Activated CD8-positive, alpha-beta memory T cell treated with anti-CD3 and anti-CD28 coated beads, Interleukin-2, amount 10 ng/mL, durations not matched to agents 7 days and 5 days (primary cell): Measurements from ENCODE around the gene KIF6. TPM values are rescaled to one million over a fixed set of nuclear protein-coding genes. Genes with fewer than 3 reads are reported as not detected.

Experiments used
- ATAC-seq: fragments of 150-1000 bp; cut with Tn5 transposase; one replicate; pipeline ENCODE4 v1.10.0; 2021; ENCODE audit warnings: moderate library complexity
- CTCF ChIA-PET: fragments of 350-600 bp; sonication (Branson Sonifier 250); formaldehyde crosslinking; loops from one replicate; lab custom pipeline; 2021; ENCODE audit warnings: antibody characterized with exemption; lab: Charles Lee
- DNase-seq: peaks from one replicate; pipeline ENCODE4 v3.0.0-alpha.2; 2020
- H3K27ac Mint-ChIP-seq: one replicate; pipeline ENCODE4 v1.8.0; 2021; ENCODE audit warnings: mild to moderate bottlenecking, mixed read lengths
- H3K27me3 Mint-ChIP-seq: one replicate; pipeline ENCODE4 v1.8.0; 2021; ENCODE audit warnings: mixed read lengths
- H3K36me3 Mint-ChIP-seq: one replicate; pipeline ENCODE4 v1.8.0; 2021; ENCODE audit warnings: mild to moderate bottlenecking, mixed read lengths
- H3K4me1 Mint-ChIP-seq: one replicate; pipeline ENCODE4 v1.8.0; 2021; ENCODE audit warnings: mixed read lengths
- H3K4me3 Mint-ChIP-seq: one replicate; pipeline ENCODE4 v1.8.0; 2021; ENCODE audit warnings: mild to moderate bottlenecking, moderate library complexity, mixed read lengths
- H3K9me3 Mint-ChIP-seq: one replicate; pipeline ENCODE4 v1.8.0; 2022; ENCODE audit warnings: low read depth, mixed read lengths
- total RNA-seq, 2 experiments: library from RNA; stranded (reverse); gene quantifications; one replicate each; pipeline ENCODE4 v1.2.3, GENCODE V29; 2021

KIF6 gene
- total RNA-seq, 2 experiments from 2014 or later = not detected

DNA sequence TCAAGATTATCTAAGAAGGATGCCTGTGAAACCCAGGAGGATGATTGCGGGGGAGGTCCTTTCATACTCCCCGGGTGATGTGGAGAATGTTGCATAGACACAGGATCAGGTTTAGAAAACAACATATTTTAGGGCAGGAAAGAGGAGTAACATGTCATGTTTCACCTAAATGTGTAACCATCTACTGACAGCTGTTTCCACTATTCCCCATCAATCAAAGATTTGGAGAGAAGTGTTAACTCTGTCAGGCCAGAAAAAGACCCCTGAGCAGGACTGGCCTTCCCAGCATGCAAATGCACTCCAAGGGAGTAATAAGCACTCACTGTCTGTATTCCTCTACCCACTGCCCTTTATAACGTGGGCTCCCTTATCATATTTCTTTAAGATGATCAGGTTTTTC lies 254.7 kb downstream of the KIF6 start:
- CTCF ChIA-PET = no interaction called here
- Mint-ChIP-seq H3K4me1 (peaks cover 9% of the 10 kb centered on the region), H3K4me3 (no peak overlapping the region), H3K36me3 (no peaks in the 10 kb centered on the region), H3K27ac (no peak overlapping the region), H3K27me3 (peaks cover 8% of the 10 kb centered on the region), H3K9me3 (no peaks in the 10 kb centered on the region)
- ATAC-seq (no peak), DNase-seq (no peak)

DNA sequence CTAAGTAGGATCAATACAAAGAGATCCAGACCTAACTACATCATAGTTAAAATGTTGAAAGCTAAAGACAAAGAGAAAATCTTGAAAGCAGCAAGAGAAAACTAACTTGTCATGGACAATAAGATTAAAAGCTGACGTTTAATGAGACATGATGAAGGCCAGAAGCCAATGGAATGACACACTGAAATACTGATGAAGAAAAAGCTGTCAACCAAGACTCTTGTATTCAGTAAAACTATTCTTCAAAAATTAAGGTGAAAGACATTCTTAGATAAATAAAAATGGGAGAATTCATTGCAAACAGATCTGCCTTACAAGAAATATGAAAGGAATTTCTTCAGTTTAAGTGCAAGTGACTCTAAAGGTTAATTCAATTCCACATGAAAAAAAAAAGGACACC lies 256.8 kb downstream of the KIF6 start:
- ATAC-seq = no peak
- no peaks in the 10 kb centered on the region for H3K9me3 Mint-ChIP-seq
- H3K27ac Mint-ChIP-seq = no peak overlapping the region
- H3K36me3 Mint-ChIP-seq = no peaks in the 10 kb centered on the region
- DNase-seq = no peak
- peaks cover 9% of the 10 kb centered on the region for H3K4me1 Mint-ChIP-seq
- CTCF ChIA-PET = no interaction called here
- peaks cover 15% of the 10 kb centered on the region for H3K27me3 Mint-ChIP-seq
- no peak overlapping the region for H3K4me3 Mint-ChIP-seq

DNA sequence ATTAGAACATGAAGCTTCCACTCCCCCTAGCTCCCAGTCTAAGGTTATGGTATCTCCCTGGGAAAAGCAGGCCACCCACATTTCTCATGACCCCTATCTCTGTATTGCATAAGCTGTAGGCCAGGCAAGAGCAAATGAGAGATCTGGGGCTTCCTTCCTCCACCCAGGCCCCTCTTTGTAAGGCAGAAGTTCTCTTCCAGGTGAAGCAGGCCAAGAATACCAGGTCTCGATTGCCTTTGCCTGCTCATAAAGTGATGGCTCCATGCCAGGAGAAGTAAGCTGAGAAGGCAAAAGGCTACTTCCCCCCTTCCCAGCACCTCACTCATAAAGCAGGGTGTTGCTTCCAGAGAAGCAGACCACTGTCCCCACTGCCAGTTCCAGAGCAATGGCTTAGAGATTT lies 258.6 kb downstream of the KIF6 start:
- H3K36me3 Mint-ChIP-seq = no peaks in the 10 kb centered on the region
- H3K4me1 Mint-ChIP-seq = no peaks in the 10 kb centered on the region

DNA sequence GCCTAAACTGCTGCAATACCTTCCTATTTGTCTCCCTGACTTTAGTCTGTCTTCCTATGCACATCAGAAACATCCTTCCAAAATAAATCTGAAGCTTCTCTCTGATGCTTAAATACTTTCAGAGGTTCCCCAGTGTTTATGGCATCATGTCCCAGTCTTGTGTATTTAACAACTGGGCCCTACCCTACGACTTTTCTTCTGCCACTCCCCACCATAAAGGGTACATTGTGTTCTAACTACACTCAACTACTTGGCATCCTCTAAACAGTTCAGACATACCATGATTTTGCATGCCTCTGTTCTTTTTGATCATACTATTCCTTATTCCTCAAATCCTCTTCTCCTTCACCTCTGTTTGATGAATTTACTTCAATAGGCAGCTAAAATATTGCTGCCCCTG lies 259.7 kb downstream of the KIF6 start:
- ATAC-seq (no peak), DNase-seq (no peak)
- no peaks in the 10 kb centered on the region for H3K9me3 Mint-ChIP-seq
- peaks cover 19% of the 10 kb centered on the region for H3K27me3 Mint-ChIP-seq
- no peaks in the 10 kb centered on the region for H3K36me3 Mint-ChIP-seq
- no peak overlapping the region for H3K27ac Mint-ChIP-seq
- H3K4me1 Mint-ChIP-seq = no peaks in the 10 kb centered on the region
- no peak overlapping the region for H3K4me3 Mint-ChIP-seq
- CTCF ChIA-PET = no interaction called here

More for the DNA sequence above, 258.6 kb downstream of the KIF6 start:
- Mint-ChIP-seq H3K27me3 (peaks cover 19% of the 10 kb centered on the region), H3K27ac (no peak overlapping the region), H3K9me3 (no peaks in the 10 kb centered on the region), H3K4me3 (no peak overlapping the region)
- CTCF ChIA-PET = no interaction called here
- DNase-seq = no peak
- no peak for ATAC-seq

DNA sequence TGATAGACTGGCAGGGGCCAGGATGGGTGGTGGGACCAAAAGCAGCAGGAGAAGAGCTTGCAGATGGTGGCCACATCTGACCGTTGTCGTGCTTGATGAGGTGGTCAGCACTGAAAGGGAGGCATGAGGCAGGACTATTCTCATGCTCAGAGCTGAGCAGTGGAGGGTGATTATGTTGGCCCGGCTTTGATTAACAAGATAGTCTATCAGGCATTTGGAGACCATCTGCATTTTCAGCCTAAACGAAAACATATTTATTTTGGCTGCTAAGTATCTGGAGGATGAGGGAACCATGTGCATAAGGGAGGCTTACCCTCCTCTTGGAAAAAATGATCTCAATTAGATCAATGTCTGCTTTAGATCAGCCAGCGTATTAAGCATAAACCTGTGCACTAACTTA lies 261.1 kb downstream of the KIF6 start:
- Mint-ChIP-seq H3K4me1 (no peaks in the 10 kb centered on the region), H3K27ac (no peak overlapping the region), H3K27me3 (peaks cover 16% of the 10 kb centered on the region), H3K4me3 (no peak overlapping the region), H3K9me3 (no peaks in the 10 kb centered on the region), H3K36me3 (no peaks in the 10 kb centered on the region)
- no peak for DNase-seq
- no peak for ATAC-seq
- CTCF ChIA-PET = no interaction called here

DNA sequence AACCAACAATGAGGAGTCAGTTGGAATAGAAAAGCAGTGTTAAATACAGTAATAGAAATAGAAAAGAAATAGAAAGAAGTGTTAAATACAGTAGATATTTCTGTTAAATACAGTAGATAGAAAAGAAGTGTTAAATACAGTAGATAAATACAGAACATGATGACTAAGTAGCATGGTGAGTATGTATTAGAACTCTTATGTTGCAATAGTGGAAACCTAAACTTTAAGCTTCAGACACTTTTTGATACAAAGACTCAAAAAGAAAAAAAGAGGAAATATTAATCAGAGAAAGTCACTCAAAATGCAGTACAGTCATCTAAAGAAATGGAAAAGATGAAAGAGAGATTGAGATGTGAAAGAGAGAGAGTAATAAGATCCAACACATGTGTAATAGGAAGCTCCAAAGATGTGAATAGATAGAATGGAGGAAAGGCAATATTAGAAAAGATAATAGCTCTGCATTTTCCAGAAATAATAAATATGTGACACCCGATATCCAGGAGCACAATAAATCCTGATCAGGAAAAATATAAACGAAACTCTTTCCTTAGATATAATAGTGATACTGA lies 271.2 kb downstream of the KIF6 start:
- Mint-ChIP-seq H3K36me3 (no peaks in the 10 kb centered on the region), H3K27ac (no peak overlapping the region), H3K27me3 (peaks cover 9% of the 10 kb centered on the region), H3K4me3 (no peak overlapping the region), H3K9me3 (peaks cover 5% of the 10 kb centered on the region), H3K4me1 (no peaks in the 10 kb centered on the region)
- ATAC-seq (no peak), DNase-seq (no peak)
- CTCF ChIA-PET = no interaction called here

DNA sequence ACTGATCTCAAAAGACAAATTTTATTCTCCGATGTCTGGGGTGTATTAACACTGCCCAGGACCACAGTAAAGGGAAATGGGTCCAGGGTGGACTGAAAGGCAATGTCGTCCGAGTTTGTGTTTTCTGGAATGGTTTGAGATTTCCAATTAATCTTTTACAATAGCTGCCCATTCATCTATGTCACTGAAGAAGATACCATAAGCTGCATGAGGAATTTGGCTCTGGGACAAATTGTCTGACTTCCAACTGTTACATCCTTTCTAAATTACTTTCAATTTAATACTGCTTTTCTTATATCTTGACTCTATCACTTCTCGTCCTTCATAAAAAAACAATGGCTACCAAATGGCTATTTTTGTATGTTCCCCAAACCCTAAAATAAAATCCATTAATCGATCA lies 272.0 kb downstream of the KIF6 start:
- CTCF ChIA-PET = no interaction called here
- no peaks in the 10 kb centered on the region for H3K36me3 Mint-ChIP-seq
- H3K27ac Mint-ChIP-seq = no peak overlapping the region
- peaks cover 5% of the 10 kb centered on the region for H3K9me3 Mint-ChIP-seq
- no peaks in the 10 kb centered on the region for H3K4me1 Mint-ChIP-seq
- DNase-seq = no peak
- no peak overlapping the region for H3K4me3 Mint-ChIP-seq
- H3K27me3 Mint-ChIP-seq = peaks cover 15% of the 10 kb centered on the region
- no peak for ATAC-seq

DNA sequence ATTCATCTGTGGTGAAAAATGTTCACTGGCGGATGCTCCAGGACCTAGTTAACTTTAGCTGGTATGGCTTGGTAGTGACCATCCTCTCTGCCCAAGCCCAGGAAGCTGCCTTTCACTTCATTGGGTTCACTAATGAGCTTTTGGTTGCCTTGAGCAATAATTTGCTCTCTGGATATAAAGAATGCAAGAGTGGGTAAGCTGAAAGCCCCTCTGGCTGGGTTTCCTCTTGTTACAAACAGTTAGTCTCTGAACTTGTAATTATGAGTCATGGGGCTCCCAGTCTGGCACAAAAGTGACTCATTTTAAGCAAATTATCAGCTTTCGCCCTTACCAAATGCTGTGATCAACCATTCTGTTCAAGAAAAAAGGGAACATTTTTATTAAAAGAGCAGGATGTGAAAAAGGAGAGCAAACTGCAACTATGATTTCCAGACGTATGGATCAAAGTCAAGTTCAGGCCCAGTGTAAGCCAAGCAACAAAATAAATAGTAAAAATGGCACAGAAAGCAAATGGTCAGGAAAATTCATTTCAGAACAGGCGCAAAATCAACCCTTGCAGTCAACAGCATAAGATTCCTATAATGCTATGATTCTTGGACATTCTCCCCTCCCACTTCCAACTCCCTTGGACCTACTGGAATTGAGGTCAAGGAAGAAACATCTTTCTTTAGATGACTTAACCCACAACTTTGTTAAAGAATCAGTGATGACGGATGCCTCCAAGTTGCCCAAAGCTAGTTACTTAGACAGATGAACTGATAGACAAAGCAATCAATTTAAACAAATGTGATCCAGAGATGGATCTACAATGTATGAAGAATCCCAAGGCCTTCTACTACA lies 272.7 kb downstream of the KIF6 start:
- CTCF ChIA-PET = no interaction called here
- Mint-ChIP-seq H3K27me3 (peaks cover 15% of the 10 kb centered on the region), H3K36me3 (no peaks in the 10 kb centered on the region), H3K27ac (no peak overlapping the region), H3K4me3 (no peak overlapping the region), H3K9me3 (peaks cover 5% of the 10 kb centered on the region), H3K4me1 (no peaks in the 10 kb centered on the region)
- no peak for DNase-seq
- no peak for ATAC-seq

DNA sequence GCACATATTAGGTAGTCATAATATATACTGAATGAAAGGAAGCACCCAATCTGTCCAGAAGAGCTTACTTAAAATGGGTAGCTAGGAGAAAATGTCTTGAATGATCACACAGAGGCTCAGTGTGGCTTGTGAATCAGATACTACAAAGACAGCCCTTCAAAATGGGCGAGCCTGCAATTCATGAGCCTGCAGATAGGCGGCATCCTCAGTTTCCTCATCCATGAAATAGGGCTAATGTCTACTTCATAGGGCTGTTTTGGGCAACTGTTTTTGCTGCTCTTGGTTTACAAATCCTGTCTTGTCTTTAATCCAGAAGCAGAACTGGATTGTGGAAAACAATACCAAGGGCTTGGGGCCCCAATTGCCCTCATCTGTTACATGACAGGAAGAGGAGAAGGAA lies 273.4 kb downstream of the KIF6 start:
- H3K27me3 Mint-ChIP-seq = peaks cover 15% of the 10 kb centered on the region
- H3K9me3 Mint-ChIP-seq = peaks cover 5% of the 10 kb centered on the region
- ATAC-seq = no peak
- H3K36me3 Mint-ChIP-seq = no peaks in the 10 kb centered on the region
- DNase-seq = no peak
- H3K4me3 Mint-ChIP-seq = no peak overlapping the region
- no peaks in the 10 kb centered on the region for H3K4me1 Mint-ChIP-seq
- H3K27ac Mint-ChIP-seq = no peak overlapping the region
- CTCF ChIA-PET = no interaction called here

DNA sequence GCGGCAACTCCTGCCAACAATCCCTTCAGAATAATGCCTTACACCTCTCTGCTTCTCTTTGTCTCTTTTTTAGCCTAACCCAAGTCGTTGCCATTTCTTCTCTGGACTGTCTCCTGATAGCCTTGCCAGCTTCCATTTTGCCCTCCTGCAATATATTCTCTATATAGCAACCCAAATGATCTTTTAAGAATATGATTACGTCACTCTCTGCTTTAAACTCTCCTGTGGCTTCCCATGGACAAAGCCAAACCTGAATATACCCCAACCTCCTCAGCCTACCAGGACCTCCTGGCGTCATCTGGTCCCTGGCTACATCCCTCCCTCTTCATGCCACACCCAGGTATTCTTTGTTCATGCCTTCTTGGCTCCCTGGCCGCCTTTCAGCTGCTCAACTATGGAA lies 276.2 kb downstream of the KIF6 start:
- no peaks in the 10 kb centered on the region for H3K4me1 Mint-ChIP-seq
- no peak for DNase-seq
- no peak overlapping the region for H3K27ac Mint-ChIP-seq
- no peak for ATAC-seq
- CTCF ChIA-PET = no interaction called here
- H3K4me3 Mint-ChIP-seq = no peak overlapping the region
- H3K36me3 Mint-ChIP-seq = no peaks in the 10 kb centered on the region
- peaks cover 20% of the 10 kb centered on the region for H3K27me3 Mint-ChIP-seq
- peaks cover under 1% of the 10 kb centered on the region for H3K9me3 Mint-ChIP-seq

DNA sequence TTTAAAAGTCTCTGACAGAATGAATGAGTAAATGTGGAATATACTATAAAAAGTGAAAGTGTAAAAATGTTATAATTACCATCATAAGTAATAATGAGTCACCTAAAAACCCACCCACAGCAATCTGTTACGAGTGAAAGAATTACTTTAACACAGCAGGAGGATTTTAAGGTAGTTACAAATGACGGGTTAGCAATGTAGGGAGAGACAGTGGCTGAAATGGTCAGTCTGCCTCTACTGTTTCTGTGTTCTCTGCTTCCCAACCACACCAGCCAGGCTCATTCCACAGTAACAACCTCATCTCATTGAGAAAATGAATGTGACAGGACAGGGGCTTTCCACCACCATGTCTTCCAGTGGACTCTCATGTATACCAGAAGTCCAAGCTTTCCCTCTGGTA lies 278.3 kb downstream of the KIF6 start:
- H3K9me3 Mint-ChIP-seq = no peaks in the 10 kb centered on the region
- no peaks in the 10 kb centered on the region for H3K4me1 Mint-ChIP-seq
- CTCF ChIA-PET = no interaction called here
- no peak for ATAC-seq
- peaks cover 17% of the 10 kb centered on the region for H3K27me3 Mint-ChIP-seq
- no peak for DNase-seq
- no peak overlapping the region for H3K27ac Mint-ChIP-seq
- no peaks in the 10 kb centered on the region for H3K36me3 Mint-ChIP-seq
- H3K4me3 Mint-ChIP-seq = no peak overlapping the region

DNA sequence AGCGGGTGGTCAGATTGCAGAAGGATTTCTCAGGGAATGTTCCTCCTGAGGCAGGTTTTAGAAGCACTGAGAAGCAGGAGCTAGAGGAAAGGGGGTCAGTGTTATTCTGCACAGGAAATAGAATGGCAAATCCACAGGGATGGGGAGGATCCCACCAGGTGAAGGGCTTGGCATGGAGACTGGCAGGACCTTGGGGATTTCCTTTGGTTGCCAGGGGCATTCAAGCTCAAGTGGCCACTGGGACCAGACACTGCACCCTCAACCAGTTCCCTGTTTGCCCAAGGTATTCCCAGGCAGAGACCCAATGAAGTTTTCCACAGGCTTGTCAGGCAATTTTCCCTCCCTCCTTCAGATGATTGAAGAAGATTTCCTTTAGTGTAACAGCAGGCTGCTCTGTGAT lies 279.5 kb downstream of the KIF6 start:
- no peak for ATAC-seq
- DNase-seq = no peak
- H3K4me1 Mint-ChIP-seq = no peaks in the 10 kb centered on the region
- no peaks in the 10 kb centered on the region for H3K36me3 Mint-ChIP-seq
- CTCF ChIA-PET = no interaction called here
- no peak overlapping the region for H3K4me3 Mint-ChIP-seq
- no peak overlapping the region for H3K27ac Mint-ChIP-seq
- no peaks in the 10 kb centered on the region for H3K9me3 Mint-ChIP-seq
- peaks cover 15% of the 10 kb centered on the region for H3K27me3 Mint-ChIP-seq

DNA sequence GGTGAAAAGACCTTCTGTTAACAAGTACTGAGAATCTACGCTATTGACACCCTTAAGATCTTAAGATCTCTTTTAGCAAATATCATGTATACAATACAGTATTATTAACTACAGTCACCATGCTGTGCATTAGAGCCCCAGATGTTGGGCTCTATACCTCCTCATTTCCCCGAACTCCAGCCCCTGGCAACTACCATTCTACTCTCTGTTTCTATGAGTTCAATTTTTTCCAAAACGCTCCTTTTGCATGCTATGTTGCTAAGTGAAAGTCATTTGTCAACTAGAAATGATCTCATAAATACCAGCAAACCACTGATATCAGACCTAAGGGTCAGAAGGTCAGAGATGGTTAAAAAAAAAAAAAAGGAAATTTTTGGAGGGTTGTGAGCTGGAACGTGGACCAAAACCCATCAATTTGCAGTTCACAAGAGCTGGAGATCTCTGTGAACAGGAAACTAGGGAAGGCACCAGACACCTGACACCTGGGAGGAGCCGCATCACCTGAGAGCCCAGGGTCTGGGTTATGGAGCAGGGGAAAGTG lies 280.7 kb downstream of the KIF6 start:
- CTCF ChIA-PET = no interaction called here
- no peaks in the 10 kb centered on the region for H3K9me3 Mint-ChIP-seq
- ATAC-seq = no peak
- peaks cover 15% of the 10 kb centered on the region for H3K27me3 Mint-ChIP-seq
- no peak for DNase-seq
- H3K36me3 Mint-ChIP-seq = no peaks in the 10 kb centered on the region
- no peaks in the 10 kb centered on the region for H3K4me1 Mint-ChIP-seq
- no peak overlapping the region for H3K27ac Mint-ChIP-seq
- no peak overlapping the region for H3K4me3 Mint-ChIP-seq

DNA sequence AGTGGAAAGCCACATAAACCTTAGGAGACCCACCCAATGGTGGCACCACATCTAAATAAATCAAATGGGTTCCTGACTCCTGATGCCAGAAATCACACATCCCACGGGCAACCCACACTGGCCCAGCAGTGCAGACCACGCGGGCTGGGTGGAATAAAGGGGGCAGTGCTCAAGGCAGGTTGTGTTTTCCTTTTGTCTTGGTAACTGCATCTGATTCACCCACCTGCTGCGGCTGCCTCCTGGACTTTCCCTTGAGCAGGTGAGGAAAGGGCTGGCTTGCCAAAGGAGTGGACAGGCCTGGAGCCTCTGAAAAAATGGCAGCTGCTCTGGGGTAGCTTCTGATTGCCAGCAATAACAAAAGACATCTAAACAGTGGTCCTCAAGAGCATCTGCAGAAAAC lies 283.2 kb downstream of the KIF6 start:
- Mint-ChIP-seq H3K27me3 (peaks cover 10% of the 10 kb centered on the region), H3K4me3 (no peak overlapping the region), H3K4me1 (no peaks in the 10 kb centered on the region), H3K36me3 (no peaks in the 10 kb centered on the region), H3K9me3 (no peaks in the 10 kb centered on the region), H3K27ac (no peak overlapping the region)
- ATAC-seq = no peak
- CTCF ChIA-PET = no interaction called here
- no peak for DNase-seq
